Right lobe of liver (tissue), 4 donors: ENCODE measurements around the gene RASSF4.

Experiments
- POLR2A ChIP-seq: fragments of 450-650 bp; IDR thresholded peaks from one replicate; pipeline ENCODE4 v1.6.1; 2017; ENCODE audit warnings: antibody characterized with exemption, mild to moderate bottlenecking
- TF ChIP-seq, protein P1 (sequence below), 4 donors: fragments of 200-600 bp in 3 of 4; fragments of 450-650 bp in 1 of 4; IDR thresholded peaks; one replicate each; pipeline versions ENCODE4 v1.5.1 to v1.8.0; 2016 to 2022; ENCODE audit warnings: antibody characterized with exemption in 4 of 4, mild to moderate bottlenecking in 2 of 4
- donor health status: DM: no; HTN: no; CAD: no.
- donor health status: DM: no; HTN: no; CAD: no.
- donor health status: DM: no; HTN: yes; CAD: no.

DNA sequence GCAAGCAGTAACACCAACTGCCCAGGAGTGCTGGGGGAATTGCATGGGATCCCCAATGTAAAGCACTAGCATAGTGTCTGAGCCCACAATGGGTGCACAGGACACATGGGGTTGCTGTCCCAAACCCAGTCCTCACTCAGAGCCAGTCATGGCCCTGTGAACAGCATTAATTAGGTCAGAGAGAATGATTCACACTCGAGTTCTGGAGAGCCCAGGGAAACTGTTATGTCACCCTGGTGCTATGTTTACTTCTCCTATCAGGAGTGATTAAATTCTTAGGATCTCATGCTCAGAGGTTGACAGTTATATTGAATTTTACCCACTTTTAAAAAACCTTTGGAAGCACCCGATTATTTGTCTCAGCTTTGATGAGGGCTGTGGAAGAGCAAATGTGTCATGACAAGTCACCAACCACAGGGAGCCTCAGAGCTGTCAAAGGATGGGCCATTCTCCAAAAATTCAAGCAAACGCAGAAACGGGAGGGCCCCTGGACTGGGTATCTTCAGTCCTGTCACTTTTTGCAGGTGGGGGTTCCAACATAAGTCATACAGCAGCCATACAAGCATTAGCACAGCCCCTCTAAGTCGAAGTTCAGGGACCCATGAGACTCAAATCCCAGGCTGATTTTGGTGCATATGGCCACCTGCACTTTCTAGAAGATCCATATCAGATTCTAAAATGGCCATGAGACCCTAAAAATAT is 1.3 kb upstream of the RASSF4 start:
- TF ChIP-seq POLR2A: no peak
- TF ChIP-seq, protein P1, sequence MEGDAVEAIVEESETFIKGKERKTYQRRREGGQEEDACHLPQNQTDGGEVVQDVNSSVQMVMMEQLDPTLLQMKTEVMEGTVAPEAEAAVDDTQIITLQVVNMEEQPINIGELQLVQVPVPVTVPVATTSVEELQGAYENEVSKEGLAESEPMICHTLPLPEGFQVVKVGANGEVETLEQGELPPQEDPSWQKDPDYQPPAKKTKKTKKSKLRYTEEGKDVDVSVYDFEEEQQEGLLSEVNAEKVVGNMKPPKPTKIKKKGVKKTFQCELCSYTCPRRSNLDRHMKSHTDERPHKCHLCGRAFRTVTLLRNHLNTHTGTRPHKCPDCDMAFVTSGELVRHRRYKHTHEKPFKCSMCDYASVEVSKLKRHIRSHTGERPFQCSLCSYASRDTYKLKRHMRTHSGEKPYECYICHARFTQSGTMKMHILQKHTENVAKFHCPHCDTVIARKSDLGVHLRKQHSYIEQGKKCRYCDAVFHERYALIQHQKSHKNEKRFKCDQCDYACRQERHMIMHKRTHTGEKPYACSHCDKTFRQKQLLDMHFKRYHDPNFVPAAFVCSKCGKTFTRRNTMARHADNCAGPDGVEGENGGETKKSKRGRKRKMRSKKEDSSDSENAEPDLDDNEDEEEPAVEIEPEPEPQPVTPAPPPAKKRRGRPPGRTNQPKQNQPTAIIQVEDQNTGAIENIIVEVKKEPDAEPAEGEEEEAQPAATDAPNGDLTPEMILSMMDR (IDR thresholded peaks at IDR 0.05): no peak
